ENCODE measurements around the gene PSORS1C2. TPM values are rescaled to one million over a fixed set of nuclear protein-coding genes. Genes with fewer than 3 reads are reported as not detected.
"Not testable (repeated sequence)": the region's sequence is repeated elsewhere in the genome, so short reads cannot be mapped to it uniquely, and the experiment has no call there.

PSORS1C2 gene
- not detected for polyA plus RNA-seq (2013, experiment 1 of 2; ENCODE audit: insufficient read length)
- 0.13 TPM for polyA plus RNA-seq (2013, experiment 2 of 2; ENCODE audit: insufficient read length)

DNA sequence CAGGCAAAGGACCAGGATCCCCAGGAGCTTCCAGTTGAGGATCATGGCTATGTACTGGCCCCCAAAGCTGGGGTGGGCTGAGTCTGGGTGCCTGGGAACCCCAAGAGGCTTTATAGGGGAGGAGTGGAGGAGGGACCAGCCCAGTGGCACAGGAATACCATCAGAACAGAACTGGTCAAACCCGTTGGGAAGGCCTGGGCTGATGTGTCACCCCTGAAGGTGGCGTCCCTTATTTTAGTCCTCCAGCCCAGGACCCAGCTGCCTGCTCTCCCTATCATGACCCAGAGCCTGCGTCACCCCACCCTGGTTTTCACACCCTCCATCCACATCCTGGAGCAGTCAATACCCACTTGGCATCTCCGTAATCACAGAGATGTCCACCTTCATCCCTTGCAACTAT is at the start of gene PSORS1C2:
Gene PSORS1C2, minus strand, starts transcription at position 85 of the 400 bp plus-strand sequence. Its CDS starts 40 bp downstream, at position 45.
- no peak for DNase-seq

DNA sequence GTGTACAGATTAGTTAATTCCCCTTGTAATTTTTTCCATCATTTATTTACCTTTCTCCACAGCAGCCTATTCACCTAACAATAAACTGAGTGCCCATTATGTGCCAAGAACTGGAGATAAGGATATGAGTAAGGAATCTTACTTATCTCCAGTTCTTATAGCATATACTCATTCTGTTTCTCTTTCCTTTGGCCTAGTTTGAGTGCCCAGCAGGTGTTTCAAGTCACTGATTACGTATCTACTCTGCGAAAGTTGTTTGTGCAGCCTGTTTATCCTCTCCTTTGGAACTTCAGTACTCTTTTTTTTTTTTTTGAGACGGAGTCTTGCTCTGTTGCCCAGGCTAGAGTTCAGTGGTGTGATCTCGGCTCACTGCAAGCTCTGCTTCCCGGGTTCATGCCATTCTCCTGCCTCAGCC is 48.9 kb upstream of the PSORS1C2 start:
- DNase-seq = no peak

GRCh38 chr6:31186052-31186734 is 47.3 kb upstream of the PSORS1C2 start:
- DNase-seq = no peak

GRCh38 chr6:31185695-31186051 is 46.8 kb upstream of the PSORS1C2 start:
- not testable (repeated sequence) for DNase-seq

DNA sequence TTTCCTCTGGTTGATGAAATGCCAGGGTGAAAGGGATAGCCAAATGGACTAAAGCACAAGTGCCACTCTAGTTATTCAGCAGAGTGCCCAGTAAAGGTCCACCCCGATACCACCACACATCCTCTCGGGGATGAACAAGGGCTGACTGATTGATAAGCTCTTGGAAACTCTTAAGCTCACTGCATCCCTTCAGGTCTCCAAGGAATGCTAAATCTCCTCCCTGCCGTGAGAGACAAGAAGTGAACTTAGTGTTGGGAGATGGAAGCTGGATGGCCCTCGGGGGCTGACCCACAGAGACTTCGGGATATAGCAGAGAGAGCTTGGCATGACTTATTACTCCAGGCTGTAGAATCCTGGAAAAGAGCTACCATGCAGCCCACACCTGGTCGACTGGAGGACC is 45.0 kb upstream of the PSORS1C2 start:
- not testable (repeated sequence) for DNase-seq

DNA sequence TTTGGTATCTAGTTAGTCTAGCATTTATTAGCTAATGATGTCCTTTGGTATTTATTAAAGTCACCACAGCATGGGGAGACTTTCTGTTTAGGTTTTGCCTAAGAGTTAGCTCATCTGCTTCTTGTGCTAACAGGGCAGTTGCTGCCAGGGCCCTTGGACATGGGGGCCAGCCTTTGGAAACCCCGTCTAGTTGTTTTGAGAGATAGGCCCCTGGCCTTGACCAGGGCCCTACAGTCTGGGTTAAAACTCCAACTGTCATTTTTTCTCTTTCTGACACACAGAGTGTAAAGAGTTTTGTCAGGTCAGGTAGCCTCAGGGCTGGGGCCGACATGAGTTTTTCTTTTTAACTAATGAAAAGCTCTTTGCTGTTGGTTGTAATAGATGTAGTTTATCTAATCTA is 44.4 kb upstream of the PSORS1C2 start:
- not testable (repeated sequence) for DNase-seq

DNA sequence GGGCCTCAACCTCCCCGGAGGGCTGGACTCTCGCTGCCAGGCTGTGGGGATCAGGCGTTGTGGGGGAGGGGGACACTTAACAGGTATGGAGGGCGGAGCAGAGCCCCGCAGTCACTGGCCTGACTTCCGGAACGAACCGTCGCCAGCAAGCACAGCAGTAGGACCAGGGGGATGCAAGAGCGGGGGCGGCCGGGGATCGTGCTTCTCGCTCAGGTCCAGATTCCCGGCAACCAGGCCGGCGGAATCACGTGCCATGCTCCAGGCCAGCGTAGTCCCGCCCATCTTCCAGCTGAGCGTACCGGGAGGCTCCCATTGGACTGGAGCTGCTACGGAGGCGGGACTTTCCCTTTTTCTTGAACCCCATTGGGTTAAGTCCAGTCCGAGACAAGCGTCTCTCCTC is 41.6 kb upstream of the PSORS1C2 start:
- peak; percentile 70 for DNase-seq

GRCh38 chr6:31179896-31180295 is 41.0 kb upstream of the PSORS1C2 start:
- DNase-seq = no peak

DNA sequence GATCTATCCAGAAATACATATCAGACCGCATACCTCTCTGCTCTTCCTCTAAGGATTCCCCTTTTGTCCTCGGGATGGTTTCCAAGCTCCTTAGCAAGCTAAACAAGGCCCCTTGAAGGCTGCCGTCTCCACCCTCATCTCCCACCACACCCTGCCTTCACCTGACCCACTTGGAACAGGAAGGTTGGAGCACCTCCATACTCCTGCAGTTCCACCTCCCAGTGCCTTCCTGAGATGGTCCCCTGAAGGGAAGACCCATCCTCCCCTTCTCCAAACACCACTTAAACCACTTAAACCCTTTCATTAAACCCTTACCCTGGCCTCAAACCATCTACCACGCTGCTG is 40.1 kb upstream of the PSORS1C2 start:
- DNase-seq = no peak

DNA sequence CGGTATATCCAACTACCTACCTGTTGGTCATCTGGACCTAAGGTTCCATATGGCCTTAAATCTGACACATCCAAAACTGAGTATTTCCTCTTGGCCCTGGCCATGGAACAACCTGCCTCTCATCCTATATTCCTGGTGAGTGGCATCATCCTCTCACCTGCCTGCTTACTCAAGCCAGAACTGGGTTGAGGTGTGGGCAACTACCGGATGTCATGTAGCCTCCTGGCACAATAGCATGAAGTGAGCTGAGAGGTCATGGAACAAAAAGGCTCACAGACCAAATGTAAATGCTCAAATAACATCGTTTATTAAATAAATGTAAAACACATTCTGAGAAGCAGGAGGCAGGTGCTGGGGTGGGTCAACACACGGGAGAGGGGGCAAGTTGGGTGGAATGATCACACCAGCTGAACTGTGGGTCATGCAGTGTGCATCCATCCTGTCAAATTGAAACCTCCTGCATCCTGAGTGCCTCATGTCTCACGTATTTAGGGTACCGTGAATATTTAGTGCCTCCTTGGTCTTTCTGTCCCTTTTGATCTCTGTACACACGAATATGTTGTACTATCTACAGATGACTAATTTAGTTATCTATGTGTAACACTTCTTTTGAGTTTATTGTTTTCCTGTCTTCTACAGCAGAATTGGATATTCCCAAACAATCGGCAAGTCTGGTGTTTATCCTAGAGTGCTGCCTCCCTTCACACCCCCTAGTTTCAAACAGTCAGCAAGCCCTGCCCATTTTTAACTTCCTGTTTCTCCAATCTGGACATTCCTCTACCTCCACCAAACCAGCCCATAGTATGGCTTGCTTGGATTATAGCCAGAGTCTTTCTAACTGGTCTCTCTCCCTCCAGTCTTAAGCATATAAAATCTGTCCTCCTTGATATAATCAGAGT is 39.5 kb upstream of the PSORS1C2 start:
- no peak for DNase-seq

- DNase-seq = peak; percentile 76
These were observed 37.1 kb upstream of the PSORS1C2 start for GRCh38 chr6:31175971-31176370.

- DNase-seq = no peak
These were observed 35.5 kb upstream of the PSORS1C2 start for GRCh38 chr6:31174378-31174777.

- DNase-seq = no peak
These were observed 34.5 kb upstream of the PSORS1C2 start for GRCh38 chr6:31173406-31173805.

DNA sequence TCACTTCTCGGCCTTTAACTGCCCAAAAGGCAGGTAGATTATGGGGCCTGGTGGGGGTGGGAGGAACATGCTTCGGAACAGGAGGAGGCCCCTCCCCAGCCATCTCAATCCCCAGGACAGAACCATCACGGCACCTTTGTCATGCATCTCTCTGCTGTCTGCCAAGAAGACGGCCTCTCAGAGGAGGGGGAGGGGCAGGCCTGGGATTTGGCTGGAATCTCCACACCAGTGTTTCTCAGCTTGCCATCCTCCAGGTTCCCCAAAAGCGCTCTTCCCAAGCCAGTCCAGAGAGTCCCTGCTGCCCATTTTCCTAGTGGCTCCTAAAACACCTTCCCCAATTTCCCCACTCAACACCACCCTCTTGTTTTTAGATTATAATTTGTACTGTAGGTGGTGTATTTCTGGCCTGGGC is 34.1 kb upstream of the PSORS1C2 start:
- DNase-seq = no peak

DNA sequence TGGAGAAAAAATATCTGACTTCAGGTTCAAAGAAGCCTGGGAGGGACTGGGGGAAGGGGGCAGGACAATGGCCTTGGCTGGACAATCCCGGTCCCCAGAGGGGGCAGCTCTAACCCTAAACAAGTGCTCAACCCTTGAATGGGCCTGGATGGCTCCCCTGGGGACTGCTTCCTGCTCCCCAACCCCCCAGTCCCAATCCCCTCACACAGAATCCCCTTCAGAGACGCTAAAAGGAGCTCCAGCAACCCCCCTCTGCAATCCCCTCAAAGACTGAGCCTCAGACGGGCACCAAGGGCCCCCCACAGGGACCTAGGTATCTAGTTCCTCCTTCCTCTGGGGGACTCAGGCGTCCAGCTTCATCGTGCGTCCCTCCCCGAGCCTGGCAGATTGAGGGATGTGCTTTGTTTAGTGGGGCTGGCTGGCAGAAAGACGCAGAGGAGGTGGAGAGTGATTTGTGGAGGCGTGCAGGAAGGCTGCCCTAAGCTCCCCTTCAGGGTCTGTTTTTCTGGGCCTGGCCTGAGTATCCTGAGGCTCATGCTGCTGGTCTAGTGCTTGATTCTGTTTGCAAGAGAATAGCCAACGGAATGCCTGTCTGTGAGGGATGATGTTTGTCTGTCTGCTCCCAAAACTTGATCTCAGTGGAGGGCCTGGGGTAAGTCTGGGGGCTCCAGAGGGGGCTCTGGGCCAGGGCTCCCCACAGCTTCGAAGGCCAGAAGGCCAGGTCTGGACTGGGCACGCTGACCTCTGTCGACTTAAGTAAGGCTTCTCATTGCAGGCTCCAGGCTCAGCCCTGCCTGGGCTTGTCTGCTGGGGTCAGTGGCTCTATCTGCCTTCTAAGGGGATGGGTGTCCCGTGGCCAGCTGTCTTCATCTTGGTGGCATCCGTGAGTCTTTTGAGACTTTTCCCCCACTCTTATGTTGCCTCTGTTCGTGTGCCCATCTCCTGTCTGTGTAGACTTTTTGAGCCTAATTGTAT is 33.4 kb upstream of the PSORS1C2 start:
- DNase-seq = no peak

DNA sequence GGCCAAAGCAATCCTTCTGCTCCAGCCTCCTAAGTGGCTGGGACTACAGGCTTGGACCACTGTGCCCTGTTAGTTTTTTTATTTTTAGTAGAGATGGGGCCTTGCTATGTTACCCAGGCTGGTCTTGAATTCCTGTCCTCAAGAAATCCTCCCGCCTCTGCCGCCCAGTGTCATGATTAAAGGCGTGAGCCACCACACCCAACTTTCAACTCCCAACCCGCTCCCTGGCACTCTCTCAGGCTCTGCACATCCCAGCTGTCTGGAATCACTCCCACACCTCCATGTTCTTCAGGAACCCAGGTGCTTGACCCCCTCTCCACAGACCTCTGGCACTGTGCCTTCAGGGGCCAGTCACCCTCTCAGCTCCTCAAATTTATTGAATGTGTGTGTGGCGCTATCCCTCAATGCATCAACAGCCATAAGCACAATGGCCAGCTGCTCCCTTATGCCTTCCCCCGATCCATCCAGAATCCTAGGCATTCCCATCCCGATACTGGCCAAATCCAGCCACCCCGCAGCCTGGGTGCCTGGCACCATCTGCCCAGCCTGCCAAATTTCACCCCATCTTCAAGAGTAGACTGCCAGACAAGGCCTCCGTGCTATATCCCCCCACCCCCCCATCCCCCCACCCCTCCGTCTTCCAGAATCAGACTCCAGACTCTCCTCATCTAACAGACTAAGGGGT is 32.3 kb upstream of the PSORS1C2 start:
- DNase-seq = no peak

- no peak for DNase-seq
These were observed 31.7 kb upstream of the PSORS1C2 start, which contains the start of gene POU5F1 for GRCh38 chr6:31170600-31170881. POU5F1 (minus strand) TSS chr6:31170682; CDS start chr6:31170620, 62 bp downstream.

DNA sequence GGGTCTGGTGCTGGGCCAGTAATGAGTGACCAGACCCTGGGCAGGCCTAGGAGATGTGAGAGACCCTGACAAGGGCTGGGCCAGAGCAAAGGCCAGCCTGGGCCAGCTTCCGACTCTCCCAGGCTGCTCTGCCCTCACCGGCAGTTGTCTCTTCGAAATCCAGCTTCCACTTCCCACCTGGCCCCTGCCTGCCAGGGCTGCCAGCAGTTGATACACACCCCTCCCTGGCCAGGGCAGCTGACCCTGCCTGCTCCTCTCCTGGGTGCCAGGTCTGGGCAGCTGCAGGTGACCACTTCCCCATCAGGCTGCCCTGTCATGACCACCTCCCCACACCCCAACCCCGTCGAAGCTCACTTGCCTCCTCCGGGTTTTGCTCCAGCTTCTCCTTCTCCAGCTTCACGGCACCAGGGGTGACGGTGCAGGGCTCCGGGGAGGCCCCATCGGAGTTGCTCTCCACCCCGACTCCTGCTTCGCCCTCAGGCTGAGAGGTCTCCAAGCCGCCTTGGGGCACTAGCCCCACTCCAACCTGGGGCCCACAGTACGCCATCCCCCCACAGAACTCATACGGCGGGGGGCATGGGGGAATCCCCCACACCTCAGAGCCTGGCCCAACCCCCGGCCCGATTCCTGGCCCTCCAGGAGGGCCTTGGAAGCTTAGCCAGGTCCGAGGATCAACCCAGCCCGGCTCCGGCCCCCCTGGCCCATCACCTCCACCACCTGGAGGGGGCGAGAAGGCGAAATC is 31.2 kb upstream of the PSORS1C2 start:
- not testable (repeated sequence) for DNase-seq

DNA sequence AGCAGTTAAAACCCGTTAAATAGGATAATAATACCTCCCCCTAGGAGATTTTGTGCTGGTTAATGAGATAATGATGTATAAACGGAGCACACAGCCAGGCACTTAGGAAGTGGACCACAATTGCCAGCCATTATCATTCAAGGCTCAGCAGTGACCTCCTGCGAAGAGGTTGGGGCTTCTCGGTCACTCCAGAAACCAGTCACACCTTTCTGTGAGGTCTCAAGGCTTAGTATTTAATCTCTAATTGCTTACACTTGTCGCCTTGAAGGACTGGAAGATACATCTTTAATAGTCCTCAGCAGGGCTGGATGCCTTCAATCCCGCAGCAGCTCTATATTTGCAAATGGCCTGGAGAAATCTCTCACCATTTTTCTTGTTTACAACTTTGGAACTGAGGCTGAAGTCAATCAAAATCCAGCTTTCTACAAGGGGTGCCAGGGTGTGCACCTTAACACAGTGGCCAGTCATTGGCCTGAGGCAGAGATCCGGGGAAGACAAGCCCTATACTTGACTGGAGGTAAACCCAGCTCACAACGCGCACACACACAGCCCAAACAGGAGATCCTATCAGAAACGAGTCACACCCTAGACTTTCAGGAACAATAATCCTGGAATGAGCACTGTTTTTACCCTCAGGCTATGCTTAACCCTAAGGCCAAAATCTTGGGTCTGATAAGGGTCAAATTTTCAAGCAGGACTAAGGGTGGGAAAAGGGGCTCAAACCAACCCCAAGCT is 30.4 kb upstream of the PSORS1C2 start:
- DNase-seq = no peak

- DNase-seq = no peak
These were observed 29.7 kb upstream of the PSORS1C2 start for GRCh38 chr6:31168606-31169005.

DNA sequence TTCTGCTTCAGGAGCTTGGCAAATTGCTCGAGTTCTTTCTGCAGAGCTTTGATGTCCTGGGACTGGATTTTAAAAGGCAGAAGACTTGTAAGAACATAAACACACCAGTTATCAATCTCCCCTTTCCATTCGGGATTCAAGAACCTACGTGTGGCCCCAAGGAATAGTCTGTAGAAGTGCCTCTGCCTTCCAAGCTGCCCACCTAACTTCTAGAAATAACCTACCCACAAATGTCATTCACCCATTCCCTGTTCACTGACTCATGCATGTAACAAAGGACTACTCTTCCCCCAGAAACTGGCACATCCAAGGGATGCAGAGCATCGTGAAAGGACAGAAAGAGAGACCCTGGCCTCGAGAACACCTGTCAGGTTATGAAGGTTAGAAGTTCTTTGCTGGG is 27.1 kb upstream of the PSORS1C2 start:
- DNase-seq = no peak

All from fibroblast of skin of back (primary cell).